GM12878 (cell line): ENCODE measurements around the gene UGT1A8. TPM values are rescaled to one million over a fixed set of nuclear protein-coding genes. Genes with fewer than 3 reads are reported as not detected.

Experiments used
- ATAC-seq: fragments of 200-7000 bp; cut with Tn5 transposase; 3 replicates; pipeline ENCODE4 v1.9.1; 2020; ENCODE audit warnings: mild to moderate bottlenecking, moderate library complexity
- BruUV-seq: library from RNA; stranded (reverse); fragments of 400-500 nt; replicated peaks from 2 replicates; lab custom pipeline; 2021; lab: Mats Ljungman, UMichigan
- CTCF ChIA-PET: fragments of 300-600 bp; sonication (Branson Sonifier 250); formaldehyde crosslinking; extraction: SDS; loops from one replicate; lab custom pipeline; 2021; ENCODE audit warnings: inconsistent platforms; lab: Yijun Ruan, JAX
- POLR2A ChIA-PET: fragments of 350-600 bp; formaldehyde crosslinking; extraction: SDS; loops from one replicate; lab custom pipeline; 2021; ENCODE audit warnings: inconsistent platforms; lab: Charles Lee
- RAD21 ChIA-PET: fragments of 300-600 bp; sonication (Branson Sonifier 250); formaldehyde crosslinking; loops from one replicate; lab custom pipeline; 2023; ENCODE audit warnings: antibody characterized with exemption; ENCODE audit not compliant: unreplicated experiment; lab: Charles Lee
- SMC1A ChIA-PET: fragments of 300-600 bp; sonication (Branson Sonifier 250); formaldehyde crosslinking; loops from one replicate; lab custom pipeline; 2023; ENCODE audit not compliant: unreplicated experiment, uncharacterized antibody; lab: Charles Lee
- DNase-seq: peaks from one replicate; pipeline ENCODE4 v3.0.0-alpha.2; 2011; ENCODE audit warnings: low read depth, low spot score
- FAIRE-seq: peaks from 3 replicates; lab custom pipeline; 2011; peaks lifted over from hg19 to GRCh38; lab: Jason Lieb, UNC
- H2AFZ ChIP-seq: 2 replicates; pipeline ENCODE4 v1.6.0; 2011; ENCODE audit warnings: low read depth, low read length, control low read depth; ENCODE audit not compliant: control insufficient read depth
- H3K27ac ChIP-seq: 2 replicates; pipeline ENCODE4 v1.5.1; 2011; ENCODE audit warnings: control low read depth; ENCODE audit not compliant: control insufficient read depth, insufficient read depth
- H3K27me3 ChIP-seq, 2 experiments: replicated peaks in 1 of 2; 2 replicates each; pipeline versions ENCODE4 v1.6.0 to v1.6.1; 2011; ENCODE audit warnings: low read length in 1 of 2; ENCODE audit not compliant: control insufficient read depth in 2 of 2, insufficient read depth in 2 of 2
- H3K36me3 ChIP-seq, 2 experiments: 2 replicates each; pipeline ENCODE4 v1.5.1; 2011; ENCODE audit warnings: low read length in 1 of 2; ENCODE audit not compliant: control insufficient read depth in 2 of 2, insufficient read depth in 2 of 2
- H3K4me1 ChIP-seq: 2 replicates; pipeline ENCODE4 v1.6.1; 2011; ENCODE audit warnings: mild to moderate bottlenecking, low read length, moderate library complexity, mixed read lengths; ENCODE audit not compliant: control insufficient read depth, insufficient read depth
- H3K4me2 ChIP-seq: 2 replicates; pipeline ENCODE4 v1.6.0; 2011; ENCODE audit warnings: control low read depth; ENCODE audit not compliant: control insufficient read depth, insufficient read depth
- H3K4me3 ChIP-seq: fragments of 200-600 bp; sonication (generic); 2 replicates; pipeline ENCODE4 v1.5.1; 2016
- H3K79me2 ChIP-seq: 2 replicates; pipeline ENCODE4 v1.6.0; 2011; ENCODE audit warnings: low read length; ENCODE audit not compliant: control insufficient read depth, insufficient read depth
- H3K9ac ChIP-seq: 2 replicates; pipeline ENCODE4 v1.8.0; 2011; ENCODE audit warnings: low read length, control low read depth, mixed read lengths; ENCODE audit not compliant: control insufficient read depth, insufficient read depth
- H3K9me3 ChIP-seq: replicated peaks from 3 replicates; pipeline ENCODE4 v1.5.1; 2011; ENCODE audit warnings: mild to moderate bottlenecking, low read length; ENCODE audit not compliant: control insufficient read depth, insufficient read depth
- H4K20me1 ChIP-seq: 2 replicates; pipeline ENCODE4 v1.6.0; 2011; ENCODE audit not compliant: control insufficient read depth, insufficient read depth
- CEBPB ChIP-seq, 2 experiments: fragments of 150-350 bp in 1 of 2; IDR thresholded peaks; 2 replicates each; pipeline ENCODE4 v1.6.1; 2012 to 2014; ENCODE audit warnings: low read depth in 2 of 2, low read length in 2 of 2, borderline replicate concordance in 1 of 2, inconsistent platforms in 1 of 2
- CHD2 ChIP-seq: IDR thresholded peaks from 2 replicates; pipeline ENCODE4 v1.6.1; 2011; ENCODE audit warnings: low read depth, low read length, improper control_type of control experiment, borderline replicate concordance
- CREB1 ChIP-seq: IDR thresholded peaks from 2 replicates; pipeline ENCODE4 v1.6.1; 2012; ENCODE audit warnings: low read depth, mild to moderate bottlenecking, inconsistent platforms
- E2F8 ChIP-seq: fragments of 450-650 bp; IDR thresholded peaks from 2 replicates; pipeline ENCODE4 v1.6.1; 2018; ENCODE audit warnings: mild to moderate bottlenecking, low read depth, moderate library complexity; ENCODE audit not compliant: partially characterized antibody
- HDAC2 ChIP-seq: fragments of 200-600 bp; sonication (generic); IDR thresholded peaks from 2 replicates; pipeline ENCODE4 v1.6.1; 2017
- IKZF2 ChIP-seq, 2 experiments: fragments of 450-650 bp; IDR thresholded peaks; 2 replicates each; pipeline ENCODE4 v1.6.1; 2017; ENCODE audit warnings: mild to moderate bottlenecking in 2 of 2, moderate library complexity in 2 of 2
- KDM1A ChIP-seq: fragments of 200-600 bp; sonication (generic); IDR thresholded peaks from 2 replicates; pipeline ENCODE4 v1.6.1; 2016; ENCODE audit warnings: borderline replicate concordance
- MTA3 ChIP-seq: IDR thresholded peaks from 2 replicates; pipeline ENCODE4 v1.6.1; 2012; ENCODE audit warnings: low read length, inconsistent platforms, borderline replicate concordance
- NFIC ChIP-seq: IDR thresholded peaks from 2 replicates; pipeline ENCODE4 v1.6.1; 2012; ENCODE audit warnings: low read depth, mild to moderate bottlenecking, inconsistent platforms, low read length, moderate library complexity
- NFYA ChIP-seq: IDR thresholded peaks from 2 replicates; pipeline ENCODE4 v1.6.1; 2011; ENCODE audit warnings: low read depth, mild to moderate bottlenecking, low read length, improper control_type of control experiment, borderline replicate concordance
- NR2F1 ChIP-seq: fragments of 450-650 bp; conservative IDR thresholded peaks from 2 replicates; pipeline ENCODE4 v1.6.1; 2017; ENCODE audit warnings: mild to moderate bottlenecking
- POLR2AphosphoS5 ChIP-seq: IDR thresholded peaks from 2 replicates; pipeline ENCODE4 v1.6.1; 2011; ENCODE audit warnings: mild to moderate bottlenecking, low read length, inconsistent platforms
- POU2F2 ChIP-seq: IDR thresholded peaks from 3 replicates; pipeline ENCODE4 v1.6.1; 2011; ENCODE audit warnings: low read depth, mild to moderate bottlenecking, low read length, borderline replicate concordance
- PRDM15 ChIP-seq: fragments of 450-650 bp; formaldehyde crosslinking; IDR thresholded peaks from 2 replicates; pipeline ENCODE4 v1.4.0; 2020; ENCODE audit warnings: mild to moderate bottlenecking, moderate library complexity
- SMAD5 ChIP-seq: IDR thresholded peaks from 2 replicates; pipeline ENCODE4 v1.6.1; 2016; ENCODE audit warnings: antibody characterized with exemption, low read depth
- SMARCA5 ChIP-seq: fragments of 450-650 bp; IDR thresholded peaks from 2 replicates; pipeline ENCODE4 v1.6.1; 2017; ENCODE audit warnings: mild to moderate bottlenecking
- WGBS: methylation state at CpG from one replicate; pipeline ENCODE4 v1.1.6; 2016; ENCODE audit warnings: low lambda C conversion rate; ENCODE audit not compliant: insufficient replicate concordance, insufficient coverage; ENCODE audit errors: missing lambda C conversion rate; 5-methylcytosine and 5-hydroxymethylcytosine counted together
- in situ Hi-C: fragments of 300-500 bp; cut with MboI; formaldehyde crosslinking; loops from 9 replicates; pipeline ENCODE4 v1.14.3; 2018; ENCODE audit warnings: mixed read lengths
- intact Hi-C: fragments of 100-400 bp; cut with micrococcal nuclease; formaldehyde crosslinking; loops from one replicate; pipeline ENCODE4 v1.14.2; 2022; ENCODE audit not compliant: unreplicated experiment
- polyA plus RNA-seq, 11 experiments: library from polyadenylated mRNA; depleted of rRNA in 4 of 11; unstranded in 6 of 11; stranded (reverse) in 5 of 11; fragments of >200 nt; fragmentation: Nextera tagmentation in 4 of 11; fragmentation: Illumina TruSeq in 1 of 11; extraction: Ambion mirVana in 4 of 11; extraction: Trizol in 1 of 11; gene quantifications; 1 replicate in 1 of 11; 2 replicates in 10 of 11; pipeline versions ENCODE4 v1.2.1 to v1.2.3, GENCODE V29; 2011 to 2016; ENCODE audit warnings: inconsistent platforms in 2 of 11, missing spikeins in 2 of 11, low read depth in 1 of 11
- total RNA-seq, 4 experiments: library from RNA; depleted of rRNA in 3 of 4; stranded (reverse); fragments of >200 nt in 3 of 4; fragmentation: Illumina TruSeq in 1 of 4; extraction: Trizol in 1 of 4; gene quantifications; 2 replicates each; pipeline versions ENCODE4 v1.2.1 to v1.2.3, GENCODE V29; 2013 to 2021
- TF ChIP-seq, protein P1 (sequence below): IDR thresholded peaks from 2 replicates; pipeline ENCODE4 v1.6.1; 2011; ENCODE audit warnings: mild to moderate bottlenecking, low read depth, low read length, moderate library complexity; ENCODE audit not compliant: insufficient replicate concordance

Gene UGT1A8
- total and polyA plus RNA-seq, 10 of the 15 experiments (the other 5 are each of a cell fraction or from before 2014, with no cell fraction given): not detected

DNA sequence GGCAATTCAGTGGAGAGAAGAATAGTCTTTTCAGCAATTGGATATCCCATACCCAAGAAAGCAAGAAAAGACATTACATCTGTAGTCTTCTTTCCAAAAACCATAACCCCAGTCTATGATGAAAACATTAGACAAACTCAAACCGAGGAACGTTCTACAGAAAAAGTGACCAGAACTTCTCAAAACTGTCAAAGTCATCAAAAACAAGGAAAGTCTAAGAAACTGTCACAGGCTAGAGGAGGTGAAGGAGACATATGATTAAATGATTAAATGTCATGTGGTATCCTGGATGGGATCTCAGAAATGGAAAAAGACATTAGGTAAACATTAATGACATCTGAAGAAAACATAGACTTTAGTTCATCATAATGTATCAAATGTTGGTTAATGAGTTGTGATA, 46.0 kb upstream of the UGT1A8 start:
- intact Hi-C loops (no loop called here), in situ Hi-C loops (no loop called here)
- H3K9me3 ChIP-seq: no peaks in the 10 kb centered on the region
- H3K9ac ChIP-seq: no peak overlapping the region
- H3K4me3 ChIP-seq: no peak overlapping the region
- no peak overlapping the region for H2AFZ ChIP-seq
- no peaks in the 10 kb centered on the region for H3K27me3 ChIP-seq
- FAIRE-seq: no peak
- H3K4me1 ChIP-seq: no peaks in the 10 kb centered on the region
- ChIA-PET CTCF (no interaction called here), SMC1A (no interaction called here), POLR2A (no interaction called here), RAD21 (no interaction called here)
- 54% methylated on average over 2 of the region's 2 CpGs for WGBS
- no peak for ATAC-seq
- no TSS peak for BruUV-seq
- H3K4me2 ChIP-seq: no peak overlapping the region
- H3K27ac ChIP-seq: no peak overlapping the region
- DNase-seq: no peak
- H3K36me3 ChIP-seq: no peaks in the 10 kb centered on the region
- no peaks in the 10 kb centered on the region for H4K20me1 ChIP-seq
- H3K79me2 ChIP-seq: no peaks in the 10 kb centered on the region
- TF ChIP-seq, protein P1, sequence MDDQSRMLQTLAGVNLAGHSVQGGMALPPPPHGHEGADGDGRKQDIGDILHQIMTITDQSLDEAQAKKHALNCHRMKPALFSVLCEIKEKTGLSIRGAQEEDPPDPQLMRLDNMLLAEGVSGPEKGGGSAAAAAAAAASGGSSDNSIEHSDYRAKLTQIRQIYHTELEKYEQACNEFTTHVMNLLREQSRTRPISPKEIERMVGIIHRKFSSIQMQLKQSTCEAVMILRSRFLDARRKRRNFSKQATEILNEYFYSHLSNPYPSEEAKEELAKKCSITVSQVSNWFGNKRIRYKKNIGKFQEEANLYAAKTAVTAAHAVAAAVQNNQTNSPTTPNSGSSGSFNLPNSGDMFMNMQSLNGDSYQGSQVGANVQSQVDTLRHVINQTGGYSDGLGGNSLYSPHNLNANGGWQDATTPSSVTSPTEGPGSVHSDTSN: no peak
- TF ChIP-seq KDM1A (no peak), POLR2AphosphoS5 (no peak), SMAD5 (no peak), MTA3 (no peak), NFIC (no peak), IKZF2 (IDR thresholded peaks at IDR 0.05) (no peak), SMARCA5 (no peak), PRDM15 (no peak), CREB1 (no peak), NFYA (no peak), NR2F1 (no peak), HDAC2 (no peak), E2F8 (no peak), CHD2 (no peak), POU2F2 (no peak), CEBPB (IDR thresholded peaks at IDR 0.05; ENCODE audit: borderline replicate concordance in 1 of 2, low read depth in 2 of 2, low read length in 2 of 2) (no peak)
